ENCODE measurements around the gene MOAP1.
"Not testable (repeated sequence)": the region's sequence is repeated elsewhere in the genome, so short reads cannot be mapped to it uniquely, and the experiment has no call there.

Gene MOAP1

GRCh38 chr14:93184391-93185348, at the start of gene MOAP1, which contains the start of gene LYSET:
Gene MOAP1, minus strand, starts transcription at chr14:93184897. Its CDS starts 655 bp downstream, at chr14:93184242.
Gene LYSET, plus strand, starts transcription at chr14:93185317. Its CDS starts 89 bp downstream, at chr14:93185406.
- peak within 1 kb of the TSS; percentile 97 to 99 for H3K27ac Mint-ChIP-seq
- peak; percentile 91 to 92 for DNase-seq
- peak; percentile 93 for ATAC-seq
- peaks cover 41% of the 10 kb centered on the region for H3K4me1 Mint-ChIP-seq
- H3K9me3 Mint-ChIP-seq, result no peaks in the 10 kb centered on the region
- H3K27me3 Mint-ChIP-seq, result no peaks in the 10 kb centered on the region
- H3K4me3 Mint-ChIP-seq, result peak within 1 kb of the TSS; percentile 93 to 97

GRCh38 chr14:93233078-93233477, 48.4 kb upstream of the MOAP1 start:
- Mint-ChIP-seq H3K4me1 (peaks cover 15% of the 10 kb centered on the region), H3K27me3 (peaks cover 17% of the 10 kb centered on the region)
- not testable (repeated sequence) for ATAC-seq

GRCh38 chr14:93232159-93232558, 47.5 kb upstream of the MOAP1 start:
- no peak overlapping the region for H3K27ac Mint-ChIP-seq
- peak overlapping the region in 1 of 2 donors; percentile 9 for H3K4me3 Mint-ChIP-seq
- DNase-seq, result no peak
- H3K4me1 Mint-ChIP-seq, result peaks cover 15% of the 10 kb centered on the region
- H3K9me3 Mint-ChIP-seq, result no peaks in the 10 kb centered on the region
- ATAC-seq, result no peak
- peaks cover 17% of the 10 kb centered on the region for H3K27me3 Mint-ChIP-seq

More at GRCh38 chr14:93233078-93233477, 48.4 kb upstream of the MOAP1 start:
- not testable (repeated sequence) for H3K27ac Mint-ChIP-seq, H3K4me3 Mint-ChIP-seq, H3K9me3 Mint-ChIP-seq, DNase-seq

- Mint-ChIP-seq H3K4me3 (peak overlapping the region; percentile 9 to 34), H3K4me1 (peaks cover 15% of the 10 kb centered on the region), H3K27ac (peak overlapping the region in 1 of 2 donors; percentile 24), H3K9me3 (no peaks in the 10 kb centered on the region), H3K27me3 (peaks cover 17% of the 10 kb centered on the region)
- ATAC-seq, result peak; percentile 56
- DNase-seq, result no peak
Observed at GRCh38 chr14:93231129-93231979, 46.7 kb upstream of the MOAP1 start.

- Mint-ChIP-seq H3K9me3 (no peaks in the 10 kb centered on the region), H3K27me3 (peaks cover 17% of the 10 kb centered on the region), H3K4me1 (peaks cover 15% of the 10 kb centered on the region), H3K4me3 (peak overlapping the region; percentile 9 to 34), H3K27ac (peak overlapping the region in 1 of 2 donors; percentile 8)
- DNase-seq (no peak), ATAC-seq (peak; percentile 37)
Observed at GRCh38 chr14:93230539-93230938, 45.8 kb upstream of the MOAP1 start.

- Mint-ChIP-seq H3K27me3 (peaks cover 17% of the 10 kb centered on the region), H3K9me3 (no peaks in the 10 kb centered on the region), H3K4me1 (peaks cover 15% of the 10 kb centered on the region), H3K27ac (no peak overlapping the region), H3K4me3 (no peak overlapping the region)
- ATAC-seq, result no peak
- DNase-seq, result no peak
Observed at GRCh38 chr14:93228550-93228949, 43.9 kb upstream of the MOAP1 start.

- Mint-ChIP-seq H3K4me3 (no peak overlapping the region), H3K4me1 (no peaks in the 10 kb centered on the region), H3K27me3 (no peaks in the 10 kb centered on the region), H3K27ac (no peak overlapping the region), H3K9me3 (no peaks in the 10 kb centered on the region)
- DNase-seq, result no peak
- ATAC-seq, result no peak
Observed at GRCh38 chr14:93223565-93223964, 38.9 kb upstream of the MOAP1 start.

GRCh38 chr14:93220509-93220908, 35.8 kb upstream of the MOAP1 start:
- Mint-ChIP-seq H3K4me1 (no peaks in the 10 kb centered on the region), H3K4me3 (no peak overlapping the region), H3K27ac (no peak overlapping the region), H3K9me3 (no peaks in the 10 kb centered on the region), H3K27me3 (no peaks in the 10 kb centered on the region)
- DNase-seq (no peak), ATAC-seq (peak; percentile 37)

GRCh38 chr14:93219103-93219726, 34.5 kb upstream of the MOAP1 start:
- Mint-ChIP-seq H3K4me1 (no peaks in the 10 kb centered on the region), H3K4me3 (no peak overlapping the region), H3K27ac (no peak overlapping the region), H3K9me3 (no peaks in the 10 kb centered on the region), H3K27me3 (no peaks in the 10 kb centered on the region)
- ATAC-seq (peak; percentile 83), DNase-seq (peak in 1 of 2 donors; percentile 29)

GRCh38 chr14:93214598-93214997, 29.9 kb upstream of the MOAP1 start:
- H3K9me3 Mint-ChIP-seq, result no peaks in the 10 kb centered on the region
- no peaks in the 10 kb centered on the region for H3K4me1 Mint-ChIP-seq

GRCh38 chr14:93212432-93212831, 27.7 kb upstream of the MOAP1 start:
- Mint-ChIP-seq H3K4me3 (no peak overlapping the region), H3K27me3 (no peaks in the 10 kb centered on the region), H3K27ac (no peak overlapping the region), H3K4me1 (peaks cover 15% of the 10 kb centered on the region), H3K9me3 (no peaks in the 10 kb centered on the region)
- ATAC-seq (no peak), DNase-seq (no peak)

More at GRCh38 chr14:93214598-93214997, 29.9 kb upstream of the MOAP1 start:
- H3K27ac Mint-ChIP-seq, result no peak overlapping the region
- H3K27me3 Mint-ChIP-seq, result no peaks in the 10 kb centered on the region
- no peak for DNase-seq
- no peak for ATAC-seq
- no peak overlapping the region for H3K4me3 Mint-ChIP-seq

GRCh38 chr14:93207468-93208308, 23.0 kb upstream of the MOAP1 start:
- Mint-ChIP-seq H3K9me3 (no peaks in the 10 kb centered on the region), H3K4me1 (peaks cover 39% of the 10 kb centered on the region), H3K27me3 (no peaks in the 10 kb centered on the region), H3K27ac (peak overlapping the region; percentile 4 to 98), H3K4me3 (peak overlapping the region; percentile 78 to 89)
- DNase-seq, result peak in 1 of 2 donors; percentile 35
- peak; percentile 53 for ATAC-seq

GRCh38 chr14:93206793-93207467, 22.2 kb upstream of the MOAP1 start, which contains the start of the genes GON7 and UBR7:
Gene GON7, minus strand, starts transcription at chr14:93207065. Its CDS starts 28 bp downstream, at chr14:93207037.
Gene UBR7, plus strand, starts transcription at chr14:93207256. Its CDS starts 36 bp downstream, at chr14:93207292.
- Mint-ChIP-seq H3K27me3 (no peaks in the 10 kb centered on the region), H3K27ac (peak within 1 kb of the TSS; percentile 98 to 99), H3K4me1 (peaks cover 39% of the 10 kb centered on the region), H3K9me3 (no peaks in the 10 kb centered on the region), H3K4me3 (peak within 1 kb of the TSS; percentile 78 to 89)
- DNase-seq (peak; percentile 85 to 89), ATAC-seq (peak; percentile 96)

Data from stimulated activated naive CD8-positive, alpha-beta T cell treated with anti-CD3 and anti-CD28 coated beads, Interleukin-15, amount 100 ng/mL, for 72 hours (primary cell).